K562 (cell line): ENCODE data around the gene C1orf21. TPM values are rescaled to one million over a fixed set of nuclear protein-coding genes. Genes with fewer than 3 reads are reported as not detected.

Experiments
- MTA1 ChIP-seq: fragments of 450-650 bp; IDR thresholded peaks from 2 replicates; pipeline ENCODE4 v1.6.1; 2017; ENCODE audit warnings: borderline replicate concordance
- SREBF2 ChIP-seq: sonication (generic); formaldehyde crosslinking; IDR thresholded peaks from 2 replicates; pipeline ENCODE4 v1.4.0; 2020; ENCODE audit warnings: mild to moderate bottlenecking, missing genetic modification reagents
- polyA plus RNA-seq, 8 experiments: library from polyadenylated mRNA; depleted of rRNA in 4 of 8; stranded (reverse) in 5 of 8; unstranded in 3 of 8; fragments of >200 nt; fragmentation: Nextera tagmentation in 2 of 8; fragmentation: Illumina TruSeq in 1 of 8; extraction: Ambion mirVana in 2 of 8; extraction: Trizol in 1 of 8; gene quantifications; 2 replicates each; pipeline versions ENCODE4 v1.2.1 to v1.2.3, GENCODE V29; 2011 to 2014; ENCODE audit warnings: inconsistent platforms in 1 of 8, missing spikeins in 1 of 8
- total RNA-seq, 7 experiments: library from RNA; depleted of rRNA in 6 of 7; stranded (reverse); fragments of >200 nt in 6 of 7; fragmentation: Illumina TruSeq in 2 of 7; extraction: Trizol in 2 of 7; gene quantifications; 2 replicates each; pipeline versions ENCODE4 v1.2.1 to v1.2.3, GENCODE V29; 2011 to 2021; ENCODE audit warnings: low replicate concordance in 1 of 7
- TF ChIP-seq, protein P1 (sequence below): fragments of 450-650 bp; IDR thresholded peaks from 2 replicates; pipeline ENCODE4 v1.6.1; 2016; ENCODE audit warnings: mild to moderate bottlenecking, moderate library complexity
- TF ChIP-seq, protein P2 (sequence below): fragments of 450-650 bp; IDR thresholded peaks from 2 replicates; pipeline ENCODE4 v1.6.1; 2017; ENCODE audit warnings: mild to moderate bottlenecking, moderate library complexity

The C1orf21 gene
- total and polyA plus RNA-seq, 9 of the 15 experiments (the other 6 are each of a cell fraction or from before 2014, with no cell fraction given) = under 0.01 to 0.31 (median 0.07) TPM

DNA sequence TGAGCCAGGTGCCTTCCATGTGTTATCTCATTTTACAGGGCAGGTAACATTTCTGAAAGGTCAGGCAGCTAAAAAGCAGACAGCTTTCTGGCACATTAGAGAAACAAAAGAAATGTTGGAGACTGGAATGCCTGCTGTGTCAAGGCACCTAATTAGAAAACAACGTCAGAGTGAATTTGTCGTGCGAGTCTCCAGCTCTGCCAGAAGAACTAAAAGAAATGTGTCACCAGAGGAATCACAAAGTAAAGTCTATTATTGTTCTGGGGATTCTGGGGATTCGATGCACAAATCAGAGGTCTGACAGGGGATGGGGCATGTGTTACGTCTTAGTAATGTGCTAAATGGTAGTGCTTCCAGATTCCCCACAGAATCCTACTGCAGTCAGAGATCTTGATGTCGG is 278.5 kb downstream of the C1orf21 start (continued):
- TF ChIP-seq, protein P1, sequence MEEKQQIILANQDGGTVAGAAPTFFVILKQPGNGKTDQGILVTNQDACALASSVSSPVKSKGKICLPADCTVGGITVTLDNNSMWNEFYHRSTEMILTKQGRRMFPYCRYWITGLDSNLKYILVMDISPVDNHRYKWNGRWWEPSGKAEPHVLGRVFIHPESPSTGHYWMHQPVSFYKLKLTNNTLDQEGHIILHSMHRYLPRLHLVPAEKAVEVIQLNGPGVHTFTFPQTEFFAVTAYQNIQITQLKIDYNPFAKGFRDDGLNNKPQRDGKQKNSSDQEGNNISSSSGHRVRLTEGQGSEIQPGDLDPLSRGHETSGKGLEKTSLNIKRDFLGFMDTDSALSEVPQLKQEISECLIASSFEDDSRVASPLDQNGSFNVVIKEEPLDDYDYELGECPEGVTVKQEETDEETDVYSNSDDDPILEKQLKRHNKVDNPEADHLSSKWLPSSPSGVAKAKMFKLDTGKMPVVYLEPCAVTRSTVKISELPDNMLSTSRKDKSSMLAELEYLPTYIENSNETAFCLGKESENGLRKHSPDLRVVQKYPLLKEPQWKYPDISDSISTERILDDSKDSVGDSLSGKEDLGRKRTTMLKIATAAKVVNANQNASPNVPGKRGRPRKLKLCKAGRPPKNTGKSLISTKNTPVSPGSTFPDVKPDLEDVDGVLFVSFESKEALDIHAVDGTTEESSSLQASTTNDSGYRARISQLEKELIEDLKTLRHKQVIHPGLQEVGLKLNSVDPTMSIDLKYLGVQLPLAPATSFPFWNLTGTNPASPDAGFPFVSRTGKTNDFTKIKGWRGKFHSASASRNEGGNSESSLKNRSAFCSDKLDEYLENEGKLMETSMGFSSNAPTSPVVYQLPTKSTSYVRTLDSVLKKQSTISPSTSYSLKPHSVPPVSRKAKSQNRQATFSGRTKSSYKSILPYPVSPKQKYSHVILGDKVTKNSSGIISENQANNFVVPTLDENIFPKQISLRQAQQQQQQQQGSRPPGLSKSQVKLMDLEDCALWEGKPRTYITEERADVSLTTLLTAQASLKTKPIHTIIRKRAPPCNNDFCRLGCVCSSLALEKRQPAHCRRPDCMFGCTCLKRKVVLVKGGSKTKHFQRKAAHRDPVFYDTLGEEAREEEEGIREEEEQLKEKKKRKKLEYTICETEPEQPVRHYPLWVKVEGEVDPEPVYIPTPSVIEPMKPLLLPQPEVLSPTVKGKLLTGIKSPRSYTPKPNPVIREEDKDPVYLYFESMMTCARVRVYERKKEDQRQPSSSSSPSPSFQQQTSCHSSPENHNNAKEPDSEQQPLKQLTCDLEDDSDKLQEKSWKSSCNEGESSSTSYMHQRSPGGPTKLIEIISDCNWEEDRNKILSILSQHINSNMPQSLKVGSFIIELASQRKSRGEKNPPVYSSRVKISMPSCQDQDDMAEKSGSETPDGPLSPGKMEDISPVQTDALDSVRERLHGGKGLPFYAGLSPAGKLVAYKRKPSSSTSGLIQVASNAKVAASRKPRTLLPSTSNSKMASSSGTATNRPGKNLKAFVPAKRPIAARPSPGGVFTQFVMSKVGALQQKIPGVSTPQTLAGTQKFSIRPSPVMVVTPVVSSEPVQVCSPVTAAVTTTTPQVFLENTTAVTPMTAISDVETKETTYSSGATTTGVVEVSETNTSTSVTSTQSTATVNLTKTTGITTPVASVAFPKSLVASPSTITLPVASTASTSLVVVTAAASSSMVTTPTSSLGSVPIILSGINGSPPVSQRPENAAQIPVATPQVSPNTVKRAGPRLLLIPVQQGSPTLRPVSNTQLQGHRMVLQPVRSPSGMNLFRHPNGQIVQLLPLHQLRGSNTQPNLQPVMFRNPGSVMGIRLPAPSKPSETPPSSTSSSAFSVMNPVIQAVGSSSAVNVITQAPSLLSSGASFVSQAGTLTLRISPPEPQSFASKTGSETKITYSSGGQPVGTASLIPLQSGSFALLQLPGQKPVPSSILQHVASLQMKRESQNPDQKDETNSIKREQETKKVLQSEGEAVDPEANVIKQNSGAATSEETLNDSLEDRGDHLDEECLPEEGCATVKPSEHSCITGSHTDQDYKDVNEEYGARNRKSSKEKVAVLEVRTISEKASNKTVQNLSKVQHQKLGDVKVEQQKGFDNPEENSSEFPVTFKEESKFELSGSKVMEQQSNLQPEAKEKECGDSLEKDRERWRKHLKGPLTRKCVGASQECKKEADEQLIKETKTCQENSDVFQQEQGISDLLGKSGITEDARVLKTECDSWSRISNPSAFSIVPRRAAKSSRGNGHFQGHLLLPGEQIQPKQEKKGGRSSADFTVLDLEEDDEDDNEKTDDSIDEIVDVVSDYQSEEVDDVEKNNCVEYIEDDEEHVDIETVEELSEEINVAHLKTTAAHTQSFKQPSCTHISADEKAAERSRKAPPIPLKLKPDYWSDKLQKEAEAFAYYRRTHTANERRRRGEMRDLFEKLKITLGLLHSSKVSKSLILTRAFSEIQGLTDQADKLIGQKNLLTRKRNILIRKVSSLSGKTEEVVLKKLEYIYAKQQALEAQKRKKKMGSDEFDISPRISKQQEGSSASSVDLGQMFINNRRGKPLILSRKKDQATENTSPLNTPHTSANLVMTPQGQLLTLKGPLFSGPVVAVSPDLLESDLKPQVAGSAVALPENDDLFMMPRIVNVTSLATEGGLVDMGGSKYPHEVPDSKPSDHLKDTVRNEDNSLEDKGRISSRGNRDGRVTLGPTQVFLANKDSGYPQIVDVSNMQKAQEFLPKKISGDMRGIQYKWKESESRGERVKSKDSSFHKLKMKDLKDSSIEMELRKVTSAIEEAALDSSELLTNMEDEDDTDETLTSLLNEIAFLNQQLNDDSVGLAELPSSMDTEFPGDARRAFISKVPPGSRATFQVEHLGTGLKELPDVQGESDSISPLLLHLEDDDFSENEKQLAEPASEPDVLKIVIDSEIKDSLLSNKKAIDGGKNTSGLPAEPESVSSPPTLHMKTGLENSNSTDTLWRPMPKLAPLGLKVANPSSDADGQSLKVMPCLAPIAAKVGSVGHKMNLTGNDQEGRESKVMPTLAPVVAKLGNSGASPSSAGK = no peak
- TF ChIP-seq SREBF2 (CRISPR knock-in tag) = no peak
- TF ChIP-seq, protein P2, sequence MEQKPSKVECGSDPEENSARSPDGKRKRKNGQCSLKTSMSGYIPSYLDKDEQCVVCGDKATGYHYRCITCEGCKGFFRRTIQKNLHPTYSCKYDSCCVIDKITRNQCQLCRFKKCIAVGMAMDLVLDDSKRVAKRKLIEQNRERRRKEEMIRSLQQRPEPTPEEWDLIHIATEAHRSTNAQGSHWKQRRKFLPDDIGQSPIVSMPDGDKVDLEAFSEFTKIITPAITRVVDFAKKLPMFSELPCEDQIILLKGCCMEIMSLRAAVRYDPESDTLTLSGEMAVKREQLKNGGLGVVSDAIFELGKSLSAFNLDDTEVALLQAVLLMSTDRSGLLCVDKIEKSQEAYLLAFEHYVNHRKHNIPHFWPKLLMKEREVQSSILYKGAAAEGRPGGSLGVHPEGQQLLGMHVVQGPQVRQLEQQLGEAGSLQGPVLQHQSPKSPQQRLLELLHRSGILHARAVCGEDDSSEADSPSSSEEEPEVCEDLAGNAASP = no peak
- TF ChIP-seq MTA1 = no peak
